GM19025 (cell line): ENCODE results near the gene AKAP9.
"Not testable (repeated sequence)": the region's sequence is repeated elsewhere in the genome, so short reads cannot be mapped to it uniquely, and the experiment has no call there.

Experiments
- ATAC-seq: cut with Tn5 transposase; IDR thresholded peaks from one replicate; pipeline ENCODE4 v1.9.1; 2021; ENCODE audit warnings: mild to moderate bottlenecking, low read depth, moderate library complexity; ENCODE audit not compliant: unreplicated experiment

Gene AKAP9

GRCh38 chr7:91940572-91941341, at the start of gene AKAP9:
Gene AKAP9 (plus strand): TSS chr7:91940862. CDS start chr7:91941100, 238 bp downstream.
- peak; percentile 97 for ATAC-seq

GRCh38 chr7:91892099-91892705, 48.5 kb upstream of the AKAP9 start:
- ATAC-seq, result no peak

- ATAC-seq, result no peak
These were observed 47.8 kb upstream of the AKAP9 start for GRCh38 chr7:91892821-91893340.

- not testable (repeated sequence) for ATAC-seq
These were observed 47.0 kb upstream of the AKAP9 start for GRCh38 chr7:91893699-91894098.

GRCh38 chr7:91894781-91895480, 45.7 kb upstream of the AKAP9 start:
- no peak for ATAC-seq

GRCh38 chr7:91898240-91898992, 42.2 kb upstream of the AKAP9 start:
- ATAC-seq, result no peak

GRCh38 chr7:91899563-91899962, 41.1 kb upstream of the AKAP9 start:
- no peak for ATAC-seq

GRCh38 chr7:91910171-91910570, 30.5 kb upstream of the AKAP9 start:
- ATAC-seq, result no peak

- no peak for ATAC-seq
These were observed 29.5 kb upstream of the AKAP9 start for GRCh38 chr7:91911121-91911520.

GRCh38 chr7:91912494-91912893, 28.2 kb upstream of the AKAP9 start:
- no peak for ATAC-seq

- no peak for ATAC-seq
These were observed 27.1 kb upstream of the AKAP9 start for GRCh38 chr7:91913612-91914011.

GRCh38 chr7:91915401-91916050, 25.1 kb upstream of the AKAP9 start:
- no peak for ATAC-seq

- ATAC-seq, result no peak
These were observed 24.6 kb upstream of the AKAP9 start for GRCh38 chr7:91916051-91916440.

- ATAC-seq, result no peak
These were observed 22.3 kb upstream of the AKAP9 start for GRCh38 chr7:91918356-91918755.

- no peak for ATAC-seq
These were observed 17.8 kb upstream of the AKAP9 start for GRCh38 chr7:91922857-91923256.

GRCh38 chr7:91927912-91928311, 12.8 kb upstream of the AKAP9 start:
- no peak for ATAC-seq

- ATAC-seq, result no peak
These were observed 11.2 kb upstream of the AKAP9 start for GRCh38 chr7:91929463-91929862.

- ATAC-seq, result no peak
These were observed 491 bp upstream of the AKAP9 start for GRCh38 chr7:91940171-91940570.

- no peak for ATAC-seq
These were observed 788 bp downstream of the AKAP9 start for GRCh38 chr7:91941450-91941849.

GRCh38 chr7:91942312-91942711, 1.6 kb downstream of the AKAP9 start:
- ATAC-seq, result no peak
